ENCODE results near the gene HDLBP. TPM values are rescaled to one million over a fixed set of nuclear protein-coding genes. Genes with fewer than 3 reads are reported as not detected.

The HDLBP gene
- total and polyA plus RNA-seq, 2 of the 4 experiments (the other 2 are of a cell fraction), result 648 to 1,165 TPM

DNA sequence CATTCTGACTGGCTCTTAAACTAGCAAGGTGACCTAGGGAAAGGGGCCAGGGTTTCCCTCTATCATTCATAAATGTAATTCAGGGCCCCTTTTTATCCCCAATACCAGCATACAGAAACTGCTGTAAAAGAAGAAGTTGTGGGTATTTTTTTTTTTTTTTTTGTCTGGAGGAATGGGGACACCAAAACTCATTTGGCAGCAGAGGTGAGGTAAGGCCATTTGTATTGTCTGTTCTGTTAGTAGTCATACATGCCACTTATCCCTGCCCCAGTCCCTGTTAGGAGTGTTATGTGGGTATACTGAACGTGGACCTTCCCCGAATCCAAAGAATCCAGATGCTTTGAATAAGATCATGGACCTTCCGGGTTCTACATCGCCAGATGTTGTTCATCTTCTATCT lies 1.9 kb upstream of the HDLBP start:
- peaks cover 4% of the 10 kb centered on the region; the same call in 1 of the 2 replicates for H3K36me3 ChIP-seq (ENCODE audit: control insufficient read depth, insufficient read depth, low read length)

More for the DNA sequence above, 1.9 kb upstream of the HDLBP start:
- peaks cover 5 to 39% of the 10 kb centered on the region in 2 experiments; a peak in 3 of 4 replicates for H3K79me1 ChIP-seq (ENCODE audit: low read depth in 1 of 2, low read length in 2 of 2)
- no peak overlapping the region for H4K5ac ChIP-seq (ENCODE audit: low read depth, low read length)
- H3K18ac ChIP-seq (ENCODE audit: low read depth, low read length), result no peak overlapping the region
- peaks cover 63% of the 10 kb centered on the region for H4K20me1 ChIP-seq (ENCODE audit: insufficient read depth, low read length)
- H3K4me3 ChIP-seq (ENCODE audit: insufficient read depth, low read depth, low read length), result peak overlapping the region; percentile 98
- H2AK9ac ChIP-seq (replicated peaks; ENCODE audit: low read depth, low read length, poor library complexity), result no peak overlapping the region
- H4K91ac ChIP-seq (ENCODE audit: insufficient read depth, low read depth, low read length), result no peak overlapping the region
- 60% methylated on average over 2 of the region's 4 CpGs; no CpG with 5 or more reads in 1 of the 2 experiments for WGBS, 2 experiments (ENCODE audit: extremely low coverage in 2 of 2, insufficient read length in 1 of 2)
- peak overlapping the region; percentile 99 for H3K4me2 ChIP-seq (ENCODE audit: low read depth, low read length)
- H3K9me1 ChIP-seq (ENCODE audit: insufficient read depth, low read length), result peaks cover 3% of the 10 kb centered on the region; the same call in 1 of the 2 replicates
- no peak overlapping the region for H2BK120ac ChIP-seq (ENCODE audit: low read depth, low read length)
- no peak overlapping the region; the same call in 1 of the 2 replicates for H2AK5ac ChIP-seq (ENCODE audit: low read depth, low read length)
- H3K9ac ChIP-seq (ENCODE audit: low read depth, low read length), result peak overlapping the region; percentile 93; the same call in 1 of the 2 replicates
- H2BK5ac ChIP-seq (ENCODE audit: low read depth, low read length, poor library complexity, severe bottlenecking), result peak overlapping the region; percentile 87
- H3K23ac ChIP-seq (ENCODE audit: low read depth, low read length), result peak overlapping the region; percentile 80
- TSS peak; percentile 17 for BruUV-seq (replicated peaks)
- no peak overlapping the region; the same call in 1 of the 2 replicates for H3K14ac ChIP-seq (replicated peaks; ENCODE audit: low read depth, low read length)
- no peak overlapping the region for H2BK15ac ChIP-seq (ENCODE audit: low read depth, low read length)
- no peaks in the 10 kb centered on the region for H3K27me3 ChIP-seq (ENCODE audit: control insufficient read depth, insufficient read depth, low read length)
- no peaks in the 10 kb centered on the region for H3K9me3 ChIP-seq (ENCODE audit: control insufficient read depth, insufficient read depth, low read length)
- H3K27ac ChIP-seq (ENCODE audit: insufficient read depth, low read length), result no peak overlapping the region
- no peak overlapping the region for H3K4ac ChIP-seq (ENCODE audit: low read depth, low read length)
- TF ChIP-seq, protein P1, sequence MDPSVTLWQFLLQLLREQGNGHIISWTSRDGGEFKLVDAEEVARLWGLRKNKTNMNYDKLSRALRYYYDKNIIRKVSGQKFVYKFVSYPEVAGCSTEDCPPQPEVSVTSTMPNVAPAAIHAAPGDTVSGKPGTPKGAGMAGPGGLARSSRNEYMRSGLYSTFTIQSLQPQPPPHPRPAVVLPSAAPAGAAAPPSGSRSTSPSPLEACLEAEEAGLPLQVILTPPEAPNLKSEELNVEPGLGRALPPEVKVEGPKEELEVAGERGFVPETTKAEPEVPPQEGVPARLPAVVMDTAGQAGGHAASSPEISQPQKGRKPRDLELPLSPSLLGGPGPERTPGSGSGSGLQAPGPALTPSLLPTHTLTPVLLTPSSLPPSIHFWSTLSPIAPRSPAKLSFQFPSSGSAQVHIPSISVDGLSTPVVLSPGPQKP (IDR thresholded peaks at IDR 0.05; ENCODE audit: borderline replicate concordance, low read depth, low read length), result no peak
- TF ChIP-seq RCOR1 (IDR thresholded peaks at IDR 0.05; ENCODE audit: insufficient replicate concordance, low read length) (no peak), FOS (IDR thresholded peaks at IDR 0.05; ENCODE audit: low read depth, low read length) (no peak), CEBPB (IDR thresholded peaks at IDR 0.05; ENCODE audit: low read depth, low read length) (no peak), MAZ (IDR thresholded peaks at IDR 0.05; ENCODE audit: borderline replicate concordance, low read depth, low read length) (no peak), CHD1 (IDR thresholded peaks at IDR 0.05; ENCODE audit: low read depth, low read length) (no peak), MXI1 (IDR thresholded peaks at IDR 0.05; ENCODE audit: borderline replicate concordance, low read depth, low read length) (no peak)
- ChIA-PET POLR2A (ENCODE audit: unreplicated experiment) (no interaction called here), CTCF (interaction anchor here (0.7 kb wide), 1 partner anchor 470 kb away, joined by 3 read pairs; no protein-coding TSS in a partner anchor)
- no peak for DNase-seq
- in situ Hi-C loops (cut with MboI; ENCODE audit: low sequenced_read_pairs) (no loop called here), intact Hi-C loops (cut with micrococcal nuclease) (no loop called here), dilution Hi-C loops (cut with HindIII; ENCODE audit: low sequenced_read_pairs, unreplicated experiment) (no loop called here)
- H2AFZ ChIP-seq (replicated peaks; ENCODE audit: low read length, poor library complexity), result no peak overlapping the region
- H4K8ac ChIP-seq (ENCODE audit: low read depth in 2 of 2, low read length in 2 of 2), result no peak overlapping the region
- H3K56ac ChIP-seq (ENCODE audit: extremely low read depth, insufficient read depth, low read length), result no peak overlapping the region
- peaks cover 6% of the 10 kb centered on the region for H3K4me1 ChIP-seq (ENCODE audit: control insufficient read depth, insufficient read depth, low read length)
- ATAC-seq (ENCODE audit: low read depth), result no peak
- H2BK20ac ChIP-seq (ENCODE audit: low read depth, low read length), result no peak overlapping the region
